PFSK-1 (cell line): ENCODE measurements around the gene MDFIC.

Experiments
- FOXP2 ChIP-seq: optimal IDR thresholded peaks from 2 replicates; pipeline ENCODE3; 2011; ENCODE audit warnings: borderline replicate concordance, control low read depth, inconsistent platforms; ENCODE audit not compliant: insufficient read depth; ENCODE audit errors: extremely low read length, extremely low read depth
- POLR2AphosphoS5 ChIP-seq: IDR thresholded peaks from 2 replicates; pipeline ENCODE4 v1.6.1; 2012; ENCODE audit warnings: low read depth, mild to moderate bottlenecking, control low read depth, low read length, moderate library complexity
- SIN3A ChIP-seq: IDR thresholded peaks from 2 replicates; pipeline ENCODE4 v1.6.1; 2012; ENCODE audit warnings: mild to moderate bottlenecking, low read length, moderate library complexity, borderline replicate concordance; ENCODE audit not compliant: insufficient read depth
- TAF1 ChIP-seq: IDR thresholded peaks from 2 replicates; pipeline ENCODE4 v1.6.1; 2012; ENCODE audit warnings: low read length, control low read depth, borderline replicate concordance; ENCODE audit not compliant: insufficient read depth
- TF ChIP-seq, protein P1 (sequence below), 2 experiments: IDR thresholded peaks; 2 replicates each; pipeline versions ENCODE4 v1.6.1 to v1.8.0; 2011 to 2012; ENCODE audit warnings: low read depth in 2 of 2, low read length in 2 of 2, control low read depth in 1 of 2, inconsistent platforms in 1 of 2, mild to moderate bottlenecking in 1 of 2, moderate library complexity in 1 of 2; ENCODE audit not compliant: insufficient read depth in 1 of 2

MDFIC gene

GRCh38 chr7:114975401-114975800, 53.5 kb downstream of the MDFIC start:
- TF ChIP-seq TAF1 (no peak), POLR2AphosphoS5 (no peak), SIN3A (no peak), FOXP2 (no peak)
- TF ChIP-seq, protein P1, sequence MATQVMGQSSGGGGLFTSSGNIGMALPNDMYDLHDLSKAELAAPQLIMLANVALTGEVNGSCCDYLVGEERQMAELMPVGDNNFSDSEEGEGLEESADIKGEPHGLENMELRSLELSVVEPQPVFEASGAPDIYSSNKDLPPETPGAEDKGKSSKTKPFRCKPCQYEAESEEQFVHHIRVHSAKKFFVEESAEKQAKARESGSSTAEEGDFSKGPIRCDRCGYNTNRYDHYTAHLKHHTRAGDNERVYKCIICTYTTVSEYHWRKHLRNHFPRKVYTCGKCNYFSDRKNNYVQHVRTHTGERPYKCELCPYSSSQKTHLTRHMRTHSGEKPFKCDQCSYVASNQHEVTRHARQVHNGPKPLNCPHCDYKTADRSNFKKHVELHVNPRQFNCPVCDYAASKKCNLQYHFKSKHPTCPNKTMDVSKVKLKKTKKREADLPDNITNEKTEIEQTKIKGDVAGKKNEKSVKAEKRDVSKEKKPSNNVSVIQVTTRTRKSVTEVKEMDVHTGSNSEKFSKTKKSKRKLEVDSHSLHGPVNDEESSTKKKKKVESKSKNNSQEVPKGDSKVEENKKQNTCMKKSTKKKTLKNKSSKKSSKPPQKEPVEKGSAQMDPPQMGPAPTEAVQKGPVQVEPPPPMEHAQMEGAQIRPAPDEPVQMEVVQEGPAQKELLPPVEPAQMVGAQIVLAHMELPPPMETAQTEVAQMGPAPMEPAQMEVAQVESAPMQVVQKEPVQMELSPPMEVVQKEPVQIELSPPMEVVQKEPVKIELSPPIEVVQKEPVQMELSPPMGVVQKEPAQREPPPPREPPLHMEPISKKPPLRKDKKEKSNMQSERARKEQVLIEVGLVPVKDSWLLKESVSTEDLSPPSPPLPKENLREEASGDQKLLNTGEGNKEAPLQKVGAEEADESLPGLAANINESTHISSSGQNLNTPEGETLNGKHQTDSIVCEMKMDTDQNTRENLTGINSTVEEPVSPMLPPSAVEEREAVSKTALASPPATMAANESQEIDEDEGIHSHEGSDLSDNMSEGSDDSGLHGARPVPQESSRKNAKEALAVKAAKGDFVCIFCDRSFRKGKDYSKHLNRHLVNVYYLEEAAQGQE (IDR thresholded peaks at IDR 0.05; ENCODE audit: insufficient read depth in 1 of 2, low read depth in 2 of 2, low read length in 2 of 2) = no peak

- TF ChIP-seq FOXP2 = no peak
- no peak for TF ChIP-seq TAF1
- TF ChIP-seq, protein P1 (IDR thresholded peaks at IDR 0.05; ENCODE audit: insufficient read depth in 1 of 2, low read depth in 2 of 2, low read length in 2 of 2) = no peak
- TF ChIP-seq POLR2AphosphoS5 = no peak
- TF ChIP-seq SIN3A = no peak
Measured at GRCh38 chr7:114976666-114977065, 54.8 kb downstream of the MDFIC start.

DNA sequence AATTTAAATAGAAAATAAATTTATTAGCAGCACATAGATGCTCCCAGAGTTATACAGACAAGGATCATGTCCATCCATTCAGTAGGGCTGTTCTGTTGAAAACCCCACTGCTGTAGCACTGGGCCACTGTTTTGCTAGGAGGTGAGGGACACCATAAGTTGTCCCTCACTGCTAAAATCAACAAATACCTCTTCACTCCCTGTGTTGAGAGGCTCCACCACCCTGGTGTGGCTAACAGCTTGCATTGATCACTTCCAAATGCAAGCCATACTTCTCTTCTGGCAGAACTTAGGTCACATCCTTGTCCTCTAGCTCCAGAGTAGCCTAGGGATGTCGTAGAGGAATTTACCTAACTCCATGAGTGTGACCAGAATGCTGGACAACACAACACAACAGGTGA, 55.4 kb downstream of the MDFIC start:
- TF ChIP-seq POLR2AphosphoS5 (no peak), SIN3A (no peak), FOXP2 (no peak), TAF1 (no peak)
- TF ChIP-seq, protein P1 (IDR thresholded peaks at IDR 0.05; ENCODE audit: insufficient read depth in 1 of 2, low read depth in 2 of 2, low read length in 2 of 2) = no peak

DNA sequence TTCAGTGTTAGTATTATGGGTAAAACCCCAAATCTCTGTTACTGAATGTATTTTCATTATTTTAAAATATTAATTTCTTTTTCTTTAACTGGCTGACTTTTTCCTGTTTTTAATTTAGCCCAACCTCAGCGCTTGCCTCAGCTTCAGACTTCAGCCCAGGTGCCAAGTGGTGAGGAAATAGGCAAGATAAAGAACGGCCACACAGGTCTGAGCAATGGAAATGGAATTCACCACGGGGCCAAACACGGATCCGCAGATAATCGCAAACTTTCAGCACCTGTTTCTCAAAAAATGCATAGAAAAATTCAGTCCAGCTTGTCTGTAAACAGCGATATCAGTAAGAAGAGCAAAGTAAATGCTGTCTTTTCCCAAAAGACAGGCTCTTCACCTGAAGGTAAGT, 57.5 kb downstream of the MDFIC start:
- no peak for TF ChIP-seq SIN3A
- TF ChIP-seq, protein P1 (IDR thresholded peaks at IDR 0.05; ENCODE audit: insufficient read depth in 1 of 2, low read depth in 2 of 2, low read length in 2 of 2) = no peak
- no peak for TF ChIP-seq POLR2AphosphoS5
- TF ChIP-seq FOXP2 = no peak
- TF ChIP-seq TAF1 = no peak
